Measurements from ENCODE around the gene TMEM151A.
"Not testable (repeated sequence)": the region's sequence is repeated elsewhere in the genome, so short reads cannot be mapped to it uniquely, and the experiment has no call there.

The TMEM151A gene

DNA sequence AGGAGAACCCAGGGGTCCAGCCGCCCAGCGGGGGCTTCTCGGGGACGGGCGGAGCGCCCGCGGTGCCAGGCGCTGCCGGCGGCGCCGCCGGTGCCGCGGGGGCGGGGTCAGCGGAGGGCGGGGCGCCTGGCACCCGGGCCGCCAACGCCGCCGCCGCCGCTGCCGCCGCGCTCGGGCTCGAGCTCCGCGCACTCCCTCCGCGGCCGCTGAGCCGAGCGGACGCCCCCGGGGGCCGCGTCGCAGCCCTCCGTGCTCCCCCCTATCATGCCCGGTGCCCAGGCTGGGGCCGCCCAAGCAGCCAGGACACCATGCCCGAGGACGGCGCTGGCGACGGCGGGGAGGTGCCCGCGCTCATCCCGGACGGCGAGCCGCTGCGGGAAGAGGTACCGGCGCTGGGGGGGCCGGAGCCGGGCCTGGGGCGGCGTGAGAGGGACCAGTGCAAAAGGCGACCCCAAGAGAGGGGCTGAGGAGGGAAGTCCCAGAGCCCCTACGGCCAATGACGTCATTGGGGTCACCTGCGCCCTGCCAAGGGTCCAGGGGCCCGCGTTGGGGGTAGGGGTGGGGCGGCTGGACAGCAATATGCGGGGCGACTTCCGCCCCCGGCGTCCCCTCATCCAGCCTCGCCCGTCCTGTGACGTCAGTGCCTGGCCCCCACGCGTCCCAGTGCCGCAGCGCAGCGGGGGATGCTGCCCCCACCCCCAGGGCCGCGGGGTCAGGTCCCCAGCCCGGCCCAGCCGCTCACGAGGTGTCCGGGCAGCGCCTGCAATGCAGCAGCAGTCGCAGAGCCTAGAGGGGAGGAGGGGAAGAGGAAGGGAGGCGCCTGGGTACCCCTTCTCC, at the start of gene TMEM151A:
Gene TMEM151A (plus strand): TSS at position 189 of the 837 bp plus-strand sequence. CDS start 120 bp downstream, at position 309.
- DNase-seq, result no peak

DNA sequence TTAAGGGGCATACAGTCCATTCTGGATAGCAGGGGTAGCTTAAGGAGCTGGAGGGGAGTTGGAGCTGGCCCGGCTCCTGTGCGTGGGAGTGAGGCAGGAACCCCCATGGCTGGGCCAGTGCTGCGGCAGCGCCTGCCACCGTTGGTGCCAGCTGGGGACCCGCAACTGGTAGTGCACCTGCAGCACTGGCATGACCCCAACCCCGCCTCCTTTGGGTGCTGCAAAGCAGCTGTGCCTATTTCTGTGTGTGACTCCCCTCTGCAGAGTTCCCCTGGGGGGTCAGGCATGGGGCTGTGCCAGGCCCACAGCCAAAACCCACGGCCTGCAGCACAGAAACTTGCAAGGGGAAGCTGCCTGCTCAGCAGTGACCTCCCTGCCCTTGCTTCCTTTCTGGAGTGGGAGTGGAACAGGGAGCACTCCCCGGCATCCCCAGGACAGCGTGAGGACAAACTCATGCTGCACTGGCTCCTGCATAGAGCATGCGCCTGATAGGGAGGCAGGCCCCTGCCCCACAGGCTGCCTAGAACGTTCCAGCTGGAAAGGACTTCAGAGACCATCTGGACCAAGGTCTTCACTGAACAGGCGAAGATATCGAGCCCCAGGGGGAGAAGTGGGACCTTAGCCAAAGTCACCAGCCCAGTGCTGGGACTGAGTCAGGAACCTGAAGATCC, 49.5 kb upstream of the TMEM151A start:
- no peak for DNase-seq

DNA sequence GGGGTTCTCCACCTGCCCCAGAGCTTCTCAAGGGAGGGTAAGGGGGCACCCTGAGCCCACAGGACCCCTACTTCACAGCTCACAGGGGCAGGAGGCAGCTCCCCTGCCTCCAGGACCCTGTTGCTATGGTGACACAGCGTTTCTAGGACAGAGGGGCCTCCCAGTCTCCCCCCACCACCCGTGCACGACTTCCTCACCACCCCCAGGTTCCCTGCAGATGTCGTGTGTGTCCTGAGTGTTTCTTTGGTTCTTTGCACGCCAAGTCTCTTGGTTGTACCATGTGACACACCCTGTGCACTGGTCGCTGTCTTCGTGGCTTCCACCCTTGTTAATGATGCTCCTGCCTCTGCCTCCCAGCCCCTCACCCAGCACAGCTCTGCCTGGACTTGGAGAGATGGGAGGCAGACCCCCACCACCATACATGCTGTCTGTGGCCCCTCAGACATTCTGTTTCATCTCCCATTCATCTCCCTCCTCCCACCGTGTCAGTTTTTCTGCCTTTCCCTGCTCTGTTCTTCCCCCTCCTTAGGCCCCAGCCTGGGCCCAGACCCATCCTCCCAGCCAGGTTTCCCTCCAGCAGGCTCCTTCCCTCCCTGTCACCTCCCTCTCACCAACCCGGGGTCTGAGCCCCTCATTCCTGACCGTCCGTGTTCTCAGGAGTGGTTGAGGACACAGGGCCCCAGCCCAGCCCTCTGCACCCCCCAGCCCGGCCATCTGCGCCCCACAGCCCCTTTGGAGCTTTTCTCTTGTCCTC, 47.7 kb upstream of the TMEM151A start:
- DNase-seq, result no peak

DNA sequence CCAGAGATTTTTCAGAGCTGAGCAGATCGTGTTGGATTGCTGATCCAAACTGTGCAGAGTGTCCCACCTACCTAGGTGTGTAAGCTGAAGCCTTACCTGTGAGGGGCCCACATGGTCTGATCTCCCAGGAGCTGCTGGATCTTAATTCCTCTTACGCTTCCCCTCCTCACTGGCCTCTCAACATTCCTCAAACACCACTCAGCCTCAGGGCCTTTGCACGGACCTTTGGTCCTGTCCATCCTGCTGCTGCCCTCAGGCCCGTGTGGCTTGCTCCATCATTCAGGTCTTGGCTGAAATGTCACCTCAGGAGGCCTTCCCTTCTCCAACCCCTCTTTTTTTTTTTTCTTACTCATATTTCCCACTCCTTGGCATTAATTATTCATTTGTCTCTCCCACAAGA, 44.4 kb upstream of the TMEM151A start:
- DNase-seq, result no peak

DNA sequence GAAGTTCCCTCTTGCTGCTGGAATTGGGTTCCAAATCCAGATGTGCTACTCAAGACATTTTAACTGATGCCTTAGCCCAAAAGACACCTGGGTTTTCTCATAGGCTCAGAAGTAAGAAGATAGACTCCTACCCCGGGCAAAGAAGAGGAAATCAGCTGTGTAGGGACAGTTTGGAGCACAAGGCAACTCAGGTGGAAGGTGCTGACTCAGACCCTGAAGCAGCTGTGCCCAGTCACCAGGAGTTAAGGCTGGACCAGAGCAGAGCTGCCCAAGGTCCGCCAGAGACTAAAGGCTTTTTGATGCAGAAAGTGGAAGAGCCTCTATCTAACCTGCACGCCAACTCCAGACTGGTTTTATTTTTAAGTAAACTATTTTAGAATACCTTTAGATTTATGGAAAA, 43.9 kb upstream of the TMEM151A start:
- no peak for DNase-seq

DNA sequence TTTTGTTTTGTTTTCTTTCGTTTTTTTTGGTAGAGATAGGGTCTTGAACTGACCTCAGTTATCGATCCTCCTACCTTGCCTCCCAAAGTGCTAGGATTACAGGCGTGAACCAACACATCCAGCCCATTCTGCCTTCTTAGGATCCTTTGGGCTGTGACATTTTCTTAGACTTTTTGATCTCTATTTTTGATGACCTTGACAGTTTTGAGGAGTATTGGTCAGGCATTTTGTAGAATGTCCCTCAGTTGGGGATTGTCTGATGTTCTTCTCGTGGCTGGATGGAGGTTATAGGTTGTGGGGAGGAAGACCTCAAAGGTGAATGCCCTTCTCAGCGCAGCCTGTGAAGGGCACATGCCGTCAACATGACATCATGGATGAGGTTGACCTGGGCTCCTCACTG, 42.8 kb upstream of the TMEM151A start:
- DNase-seq, result no peak

DNA sequence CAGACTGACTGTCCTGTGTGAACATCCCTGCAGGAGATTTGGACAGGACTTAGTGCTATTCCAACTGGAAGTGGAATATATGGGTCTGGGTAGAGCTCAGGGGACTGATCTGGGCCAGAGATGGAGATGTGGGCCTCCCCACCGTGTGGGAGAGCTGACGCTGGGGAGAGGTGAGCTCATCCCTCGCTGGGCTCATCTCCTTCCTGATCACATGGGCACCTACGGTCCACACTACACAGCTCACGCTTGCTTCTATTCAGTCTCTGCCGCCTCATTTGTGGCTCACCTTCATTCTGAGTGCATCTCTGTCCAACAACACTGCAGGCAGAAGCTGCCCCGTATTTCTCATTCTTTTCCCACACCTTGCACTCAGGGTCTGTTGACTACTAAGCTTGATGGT, 39.9 kb upstream of the TMEM151A start:
- DNase-seq, result no peak

DNA sequence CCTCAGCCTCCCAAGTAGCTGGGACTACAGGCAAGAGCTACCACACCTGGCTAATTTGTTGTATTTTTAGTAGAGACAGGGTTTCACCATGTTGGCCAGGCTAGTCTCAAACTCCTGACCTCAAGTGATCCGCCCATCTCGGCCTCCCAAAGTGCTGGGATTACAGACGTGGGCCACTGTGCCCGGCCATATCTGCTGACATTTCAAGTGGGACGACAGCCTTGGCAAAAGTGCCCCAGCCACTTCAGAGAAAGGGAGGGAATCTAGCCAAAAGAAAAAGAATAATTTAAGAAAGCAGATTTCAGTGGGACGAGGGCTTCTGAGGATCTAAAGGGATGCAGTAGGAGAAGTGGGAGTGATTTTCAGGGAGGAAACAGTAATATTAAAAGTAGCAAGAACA, 38.6 kb upstream of the TMEM151A start:
- not testable (repeated sequence) for DNase-seq

DNA sequence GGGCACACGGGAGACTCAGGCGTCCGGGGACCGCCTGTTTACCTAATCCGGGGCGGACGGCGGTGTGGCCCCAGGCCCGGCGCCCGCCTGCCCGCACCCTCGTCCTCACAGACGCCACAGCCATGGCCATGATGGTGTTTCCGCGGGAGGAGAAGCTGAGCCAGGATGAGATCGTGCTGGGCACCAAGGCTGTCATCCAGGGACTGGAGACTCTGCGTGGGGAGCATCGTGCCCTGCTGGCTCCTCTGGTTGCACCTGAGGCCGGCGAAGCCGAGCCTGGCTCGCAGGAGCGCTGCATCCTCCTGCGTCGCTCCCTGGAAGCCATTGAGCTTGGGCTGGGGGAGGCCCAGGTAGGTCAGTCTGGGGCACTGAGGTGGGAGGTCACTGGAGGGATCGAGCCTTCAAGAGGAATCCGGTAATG, 33.2 kb upstream of the TMEM151A start:
- no peak for DNase-seq

DNA sequence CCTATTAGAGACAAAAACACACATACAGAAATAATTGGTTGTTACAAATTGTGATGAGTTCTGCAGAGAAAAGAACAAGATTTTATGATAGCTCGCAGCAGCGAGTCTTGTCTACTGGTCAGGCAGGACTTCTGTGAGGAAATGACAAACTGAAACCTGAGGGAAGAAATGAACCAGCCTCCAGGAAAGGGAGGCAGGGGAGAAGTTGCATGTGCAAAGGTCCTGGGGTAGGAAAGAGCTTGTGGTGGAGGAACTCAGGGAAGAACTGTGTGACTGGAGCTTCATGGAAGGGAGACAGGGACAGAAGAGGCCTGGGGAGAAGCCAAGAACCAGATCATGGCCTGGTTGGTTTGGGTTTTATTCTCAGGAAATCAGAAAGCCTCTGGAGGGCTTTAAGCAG, 32.5 kb upstream of the TMEM151A start:
- DNase-seq, result no peak

DNA sequence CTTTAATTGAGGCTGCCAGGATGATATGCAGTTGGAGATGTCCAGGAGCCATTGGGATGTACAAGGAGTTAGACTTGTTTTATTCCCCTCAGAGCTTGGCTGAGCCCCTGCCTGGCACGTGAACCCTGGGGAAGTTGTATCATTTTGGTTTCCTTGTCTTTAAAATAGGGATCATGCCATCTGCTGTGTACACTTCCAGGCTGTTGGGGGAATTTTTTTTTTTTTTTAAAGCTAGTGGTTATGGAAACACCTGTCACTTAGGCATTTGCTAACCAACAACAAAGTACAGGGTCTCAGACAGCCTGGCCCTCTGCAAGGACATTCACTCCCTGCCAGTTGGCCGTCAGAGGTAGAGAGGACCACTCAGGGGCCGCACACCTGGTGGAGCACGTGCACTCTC, 31.7 kb upstream of the TMEM151A start:
- DNase-seq, result no peak

DNA sequence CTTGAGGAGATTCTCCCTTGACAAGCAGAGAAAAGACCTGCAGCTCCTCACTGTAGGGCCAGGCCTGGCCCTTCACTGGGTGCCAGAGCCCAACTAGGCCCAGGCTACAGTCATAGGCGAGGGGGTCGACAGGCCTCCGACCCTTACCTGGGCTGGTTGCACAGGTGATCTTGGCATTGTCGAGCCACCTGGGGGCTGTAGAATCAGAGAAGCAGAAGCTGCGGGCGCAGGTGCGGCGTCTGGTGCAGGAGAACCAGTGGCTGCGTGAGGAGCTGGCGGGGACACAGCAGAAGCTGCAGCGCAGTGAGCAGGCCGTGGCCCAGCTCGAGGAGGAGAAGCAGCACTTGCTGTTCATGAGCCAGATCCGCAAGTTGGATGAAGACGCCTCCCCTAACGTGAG, 30.1 kb upstream of the TMEM151A start:
- no peak for DNase-seq

DNA sequence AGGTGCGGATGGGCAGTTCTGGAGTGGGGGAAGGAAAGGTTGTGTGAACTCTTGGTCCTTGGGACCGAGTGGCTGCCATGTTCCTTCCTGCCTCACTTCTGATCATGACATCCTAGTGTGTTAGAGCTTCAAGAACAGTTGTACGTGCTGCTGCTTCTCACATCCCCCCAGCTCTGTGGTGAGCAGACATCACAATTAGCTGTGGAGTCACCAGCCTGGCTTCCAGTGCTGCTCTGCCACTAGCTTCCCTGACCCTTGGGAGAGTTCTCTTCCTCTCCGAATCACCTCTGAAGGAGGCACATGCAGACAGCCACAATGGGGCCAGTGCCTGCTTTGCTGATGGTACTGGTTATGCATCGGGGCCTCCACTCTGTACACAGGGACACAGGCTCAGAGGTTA, 29.5 kb upstream of the TMEM151A start:
- DNase-seq, result no peak

DNA sequence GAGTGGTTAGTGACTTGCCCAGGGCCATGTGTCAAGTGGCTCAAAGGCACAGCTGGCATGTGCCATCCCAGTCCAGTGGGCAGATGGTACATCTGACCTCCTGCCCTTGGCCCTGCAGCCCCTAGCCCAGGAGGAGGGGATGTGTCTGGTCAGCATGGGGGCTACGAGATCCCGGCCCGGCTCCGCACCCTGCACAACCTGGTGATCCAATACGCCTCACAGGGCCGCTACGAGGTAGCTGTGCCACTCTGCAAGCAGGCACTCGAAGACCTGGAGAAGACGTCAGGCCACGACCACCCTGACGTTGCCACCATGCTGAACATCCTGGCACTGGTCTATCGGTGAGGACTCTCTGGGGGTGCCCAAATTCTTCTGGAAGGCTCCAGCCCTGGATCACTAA, 29.0 kb upstream of the TMEM151A start:
- no peak for DNase-seq

DNA sequence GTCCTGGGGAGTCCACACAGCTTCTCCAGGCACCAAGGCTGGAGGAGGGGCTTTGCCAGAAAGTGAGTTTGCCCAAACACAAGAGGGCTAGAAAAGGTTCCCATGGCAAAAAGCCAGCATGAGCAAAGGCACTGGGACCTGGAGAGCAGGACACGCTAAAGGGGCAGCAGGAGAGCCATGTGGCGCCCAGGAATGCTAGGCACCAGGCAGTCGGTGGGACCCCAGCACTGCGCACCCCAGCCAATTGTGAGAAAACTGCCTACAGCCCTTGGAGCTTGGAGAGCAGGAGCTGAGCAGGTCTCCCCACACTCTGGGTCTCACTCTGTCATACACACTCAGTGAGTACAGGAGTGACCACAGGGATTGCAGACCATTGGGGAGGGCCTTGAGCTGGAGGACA, 28.5 kb upstream of the TMEM151A start:
- no peak for DNase-seq

DNA sequence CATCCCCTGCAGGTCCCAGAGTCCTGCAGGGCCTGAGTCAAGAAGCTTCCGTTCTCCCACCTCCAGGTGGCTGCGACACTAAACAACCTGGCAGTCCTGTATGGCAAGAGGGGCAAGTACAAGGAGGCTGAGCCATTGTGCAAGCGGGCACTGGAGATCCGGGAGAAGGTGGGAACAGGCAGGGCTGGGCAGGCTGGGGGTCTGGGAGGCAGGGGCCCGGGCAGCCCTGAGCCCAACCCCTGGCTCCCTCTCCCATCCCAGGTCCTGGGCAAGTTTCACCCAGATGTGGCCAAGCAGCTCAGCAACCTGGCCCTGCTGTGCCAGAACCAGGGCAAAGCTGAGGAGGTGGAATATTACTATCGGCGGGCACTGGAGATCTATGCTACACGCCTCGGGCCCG, 27.9 kb upstream of the TMEM151A start:
- no peak for DNase-seq

DNA sequence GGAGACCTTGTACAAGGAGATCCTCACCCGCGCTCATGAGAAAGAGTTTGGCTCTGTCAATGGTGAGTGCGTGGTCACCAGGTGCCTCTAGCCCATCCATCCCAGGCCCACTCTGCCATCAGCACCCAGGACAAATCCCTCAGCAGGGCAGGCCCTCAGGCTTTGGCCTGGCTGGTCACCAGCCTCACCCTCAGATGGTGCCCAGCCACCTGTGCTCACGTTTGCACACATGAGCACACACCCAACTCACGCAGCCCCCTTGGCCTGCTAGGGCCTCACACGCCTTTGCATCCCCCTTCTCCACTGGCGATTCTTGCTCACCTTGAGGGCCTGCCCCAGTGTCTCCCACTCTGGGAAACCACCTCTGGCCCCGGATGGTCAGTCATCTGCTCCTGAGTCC, 27.3 kb upstream of the TMEM151A start:
- no peak for DNase-seq

DNA sequence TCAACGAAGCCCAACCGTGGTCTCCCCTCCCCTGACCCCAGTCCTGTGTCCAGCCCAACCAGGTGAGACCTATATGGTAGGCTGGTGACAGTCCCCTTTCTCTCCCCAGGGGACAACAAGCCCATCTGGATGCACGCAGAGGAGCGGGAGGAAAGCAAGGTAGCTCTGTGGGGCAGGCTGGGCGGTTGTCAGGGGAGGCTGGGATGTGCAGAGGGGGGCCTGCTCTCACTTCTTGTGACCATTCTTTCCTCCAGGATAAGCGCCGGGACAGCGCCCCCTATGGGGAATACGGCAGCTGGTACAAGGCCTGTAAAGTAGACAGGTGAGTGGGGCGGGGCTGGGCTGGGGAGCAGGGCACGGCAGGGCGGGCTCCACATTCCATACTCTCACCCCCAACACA, 26.8 kb upstream of the TMEM151A start:
- peak; percentile 71 for DNase-seq

DNA sequence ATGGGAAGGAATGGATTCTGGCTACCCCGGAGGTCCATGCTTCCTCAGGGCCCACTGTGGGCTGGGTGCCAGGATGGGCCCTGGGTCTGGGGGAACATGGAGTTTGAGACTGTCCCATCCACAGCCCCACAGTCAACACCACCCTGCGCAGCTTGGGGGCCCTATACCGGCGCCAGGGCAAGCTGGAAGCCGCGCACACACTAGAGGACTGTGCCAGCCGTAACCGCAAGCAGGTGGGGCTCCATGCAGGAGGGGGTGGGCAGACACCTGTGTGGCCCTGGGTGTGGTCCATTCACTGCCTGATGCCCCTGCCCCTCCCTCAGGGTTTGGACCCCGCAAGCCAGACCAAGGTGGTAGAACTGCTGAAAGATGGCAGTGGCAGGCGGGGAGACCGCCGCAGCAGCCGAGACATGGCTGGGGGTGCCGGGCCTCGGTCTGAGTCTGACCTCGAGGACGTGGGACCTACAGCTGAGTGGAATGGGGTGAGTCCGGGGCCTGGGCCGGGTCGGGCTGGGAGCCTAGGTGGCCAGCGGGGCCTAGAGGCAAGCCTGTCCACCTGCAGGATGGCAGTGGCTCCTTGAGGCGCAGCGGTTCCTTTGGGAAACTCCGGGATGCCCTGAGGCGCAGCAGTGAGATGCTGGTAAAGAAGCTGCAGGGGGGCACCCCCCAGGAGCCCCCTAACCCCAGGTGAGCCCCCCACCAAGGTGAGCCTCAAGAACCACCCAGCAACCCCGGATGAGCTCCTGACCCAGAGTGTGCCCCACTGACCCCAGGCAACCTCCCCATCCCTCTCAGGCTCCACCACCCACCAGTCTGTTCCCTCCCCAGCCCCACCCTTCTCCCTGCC, 25.9 kb upstream of the TMEM151A start:
- no peak for DNase-seq

DNA sequence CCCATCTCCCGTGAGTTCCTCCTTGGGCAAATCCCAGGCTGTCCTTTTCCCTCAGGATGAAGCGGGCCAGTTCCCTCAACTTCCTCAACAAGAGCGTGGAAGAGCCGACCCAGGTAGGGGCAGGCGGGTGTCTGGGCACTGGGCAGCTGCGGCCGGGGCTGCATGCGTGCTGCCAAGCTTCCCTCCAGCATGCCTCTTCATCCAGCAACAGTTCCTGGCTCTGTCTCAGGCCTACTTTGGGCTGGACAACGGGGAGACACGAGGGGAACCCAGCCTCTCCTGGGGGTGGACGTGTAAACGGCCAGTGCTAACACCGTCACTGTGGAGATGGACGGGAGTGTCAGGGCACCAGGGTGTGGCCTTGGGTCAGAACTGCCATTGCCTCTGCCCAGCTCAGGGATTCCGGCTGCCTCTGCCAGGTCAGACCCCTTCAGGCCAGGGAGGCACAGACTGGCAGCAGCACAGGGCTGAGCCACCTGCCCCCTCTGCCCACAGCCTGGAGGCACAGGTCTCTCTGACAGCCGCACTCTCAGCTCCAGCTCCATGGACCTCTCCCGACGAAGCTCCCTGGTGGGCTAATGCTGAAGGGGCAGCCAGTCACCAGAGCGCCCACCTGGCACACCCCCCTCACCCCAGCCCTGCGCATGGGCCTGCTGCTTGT, 25.2 kb upstream of the TMEM151A start:
- DNase-seq, result no peak

DNA sequence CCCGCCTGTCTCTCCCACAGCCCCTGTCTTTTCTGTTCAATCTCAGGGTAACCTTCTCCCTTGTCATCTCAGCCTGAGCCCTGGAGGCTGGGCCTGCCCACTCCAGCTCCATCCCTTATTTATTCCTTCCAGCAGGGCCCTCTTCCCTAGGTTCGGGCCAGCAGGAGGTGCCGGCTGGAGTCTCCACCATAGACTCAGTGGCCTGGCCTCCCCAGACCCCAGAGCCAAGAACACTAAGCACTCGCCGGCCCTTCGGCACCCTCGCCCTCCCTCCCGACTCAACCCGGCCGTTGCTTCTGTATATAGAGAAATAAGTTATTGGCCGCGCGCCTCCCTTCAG, 24.7 kb upstream of the TMEM151A start:
- DNase-seq, result no peak
